ENCODE measurements around the gene HOMER2. TPM values are rescaled to one million over a fixed set of nuclear protein-coding genes. Genes with fewer than 3 reads are reported as not detected.

The HOMER2 gene
- total and polyA plus RNA-seq, 2 donors (not counting 3 experiments of a cell fraction or from before 2014, with no cell fraction given): 0.60 to 0.68 TPM

DNA sequence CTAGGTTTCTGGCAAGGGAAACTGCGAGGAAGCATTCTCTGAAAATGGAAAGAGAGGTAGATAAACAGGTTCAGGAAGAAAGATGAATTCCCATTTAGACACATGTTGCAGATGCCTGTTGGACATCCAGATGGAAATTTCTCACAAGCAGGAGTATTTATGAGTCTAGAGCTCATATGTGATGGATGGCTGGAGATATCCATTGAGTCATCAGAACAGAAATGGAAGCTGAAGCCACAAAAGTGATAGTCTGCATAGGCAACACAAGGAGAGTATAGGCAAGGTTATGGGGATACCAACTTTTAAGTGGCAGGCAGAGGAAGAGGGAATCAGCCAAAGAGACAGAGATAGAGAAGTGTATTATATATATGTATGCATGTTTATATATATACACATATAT, 27.2 kb upstream of the HOMER2 start:
- DNase-seq (ENCODE audit: low read depth, low spot score) (no peak), FAIRE-seq (no peak)
- Histone ChIP-seq H3K9ac (replicated peaks; ENCODE audit: extremely low read depth, insufficient read depth, low read length) (no peak overlapping the region), H2AFZ (ENCODE audit: low read depth, low read length) (no peak overlapping the region), H3K9me1 (replicated peaks; ENCODE audit: control insufficient read depth, extremely low read depth, insufficient read depth, low read length) (no peaks in the 10 kb centered on the region), H3K4me3 (replicated peaks in 1 of 3; ENCODE audit: insufficient read depth in 1 of 3, low read depth in 1 of 3, low read length in 3 of 3) (no peak overlapping the region), H3K27ac (ENCODE audit: insufficient read depth, low read depth, low read length) (no peak overlapping the region), H3K36me3 (ENCODE audit: control insufficient read depth in 2 of 2, extremely low read depth in 1 of 2, insufficient read depth in 2 of 2, low read length in 2 of 2) (no peaks in the 10 kb centered on the region), H3K27me3 (ENCODE audit: control insufficient read depth in 2 of 2, insufficient read depth in 2 of 2, low read length in 2 of 2) (no peaks in the 10 kb centered on the region), H3K9me3 (replicated peaks; ENCODE audit: control insufficient read depth, insufficient read depth, low read length) (no peaks in the 10 kb centered on the region), H3K4me2 (ENCODE audit: insufficient read depth, low read length) (no peak overlapping the region), H3K4me1 (ENCODE audit: control insufficient read depth, extremely low read depth, insufficient read depth, low read length) (no peaks in the 10 kb centered on the region), H3K79me2 (ENCODE audit: control insufficient read depth, insufficient read depth, low read length) (no peaks in the 10 kb centered on the region), H4K20me1 (replicated peaks; ENCODE audit: control insufficient read depth, extremely low read depth, insufficient read depth, low read length) (no peaks in the 10 kb centered on the region)
- BruUV-seq (replicated peaks): no TSS peak
- dilution Hi-C loops (cut with MboI; ENCODE audit: extremely low pct_ligation_motif_present, low sequenced_read_pairs): no loop called here
- intact Hi-C loops (cut with micrococcal nuclease): no loop called here
- no peak for TF ChIP-seq EZH2 (IDR thresholded peaks at IDR 0.05; ENCODE audit: borderline replicate concordance, low read depth, low read length, severe bottlenecking)
- no peak for TF ChIP-seq POLR2A (IDR thresholded peaks at IDR 0.05; ENCODE audit: low read depth, low read length)
- no peak for TF ChIP-seq FOS (IDR thresholded peaks at IDR 0.05; ENCODE audit: borderline replicate concordance, insufficient read depth, low read length)
- TF ChIP-seq, protein P1, sequence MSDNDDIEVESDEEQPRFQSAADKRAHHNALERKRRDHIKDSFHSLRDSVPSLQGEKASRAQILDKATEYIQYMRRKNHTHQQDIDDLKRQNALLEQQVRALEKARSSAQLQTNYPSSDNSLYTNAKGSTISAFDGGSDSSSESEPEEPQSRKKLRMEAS (IDR thresholded peaks at IDR 0.05; ENCODE audit: insufficient read depth, insufficient read length): no peak
- no peak for TF ChIP-seq CTCF (IDR thresholded peaks at IDR 0.05; ENCODE audit: extremely low read depth in 1 of 2, insufficient read depth in 1 of 2, low read depth in 1 of 2, low read length in 2 of 2)
- TF ChIP-seq POLR2AphosphoS5 (IDR thresholded peaks at IDR 0.05; ENCODE audit: insufficient read depth, low read depth, low read length): no peak
- no peak for TF ChIP-seq GATA2 (IDR thresholded peaks at IDR 0.05; ENCODE audit: insufficient read depth, insufficient read length, low read depth, low read length)
- no peak for TF ChIP-seq JUN (IDR thresholded peaks at IDR 0.05; ENCODE audit: borderline replicate concordance, insufficient read depth, insufficient read length, low read depth)
- no peak for TF ChIP-seq MYC (IDR thresholded peaks at IDR 0.05; ENCODE audit: low read depth, low read length)
- POLR2A ChIA-PET: no interaction called here
- CTCF ChIA-PET: no interaction called here

Data from endothelial cell of umbilical vein (primary cell).